OCI-LY7 (cell line): ENCODE results near the gene S1PR1. TPM values are rescaled to one million over a fixed set of nuclear protein-coding genes. Genes with fewer than 3 reads are reported as not detected.

Experiments
- BruUV-seq: library from RNA; stranded (reverse); fragments of 400-500 nt; replicated peaks from 2 replicates; lab custom pipeline; 2021; lab: Mats Ljungman, UMichigan
- CTCF ChIA-PET: fragments of 300-600 bp; sonication (Branson Sonifier 250); formaldehyde crosslinking; loops from one replicate; lab custom pipeline; 2022; ENCODE audit warnings: antibody characterized with exemption; ENCODE audit not compliant: unreplicated experiment; lab: Charles Lee
- POLR2A ChIA-PET: fragments of 300-600 bp; sonication (Branson Sonifier 250); formaldehyde crosslinking; loops from one replicate; lab custom pipeline; 2022; ENCODE audit warnings: antibody characterized with exemption; lab: Charles Lee
- DNase-seq: peaks from one replicate; pipeline ENCODE4 v3.0.0-alpha.2; 2015; ENCODE audit warnings: low spot score
- H2AFZ ChIP-seq: fragments of 200-600 bp; sonication (generic), shearing (Covaris generic); 2 replicates; pipeline ENCODE4 v1.6.1; 2014; ENCODE audit warnings: mild to moderate bottlenecking, antibody characterized with exemption, low read length, moderate library complexity
- H3K27ac ChIP-seq: fragments of 200-600 bp; sonication (generic); 2 replicates; pipeline ENCODE4 v1.5.1; 2014; ENCODE audit warnings: mixed run types, low read depth, mild to moderate bottlenecking, moderate library complexity, low read length, inconsistent platforms; ENCODE audit not compliant: poor library complexity, severe bottlenecking
- H3K36me3 ChIP-seq: fragments of 200-600 bp; sonication (generic); 2 replicates; pipeline ENCODE4 v1.6.1; 2014; ENCODE audit warnings: mild to moderate bottlenecking, antibody characterized with exemption, low read length, moderate library complexity, mixed read lengths; ENCODE audit not compliant: insufficient read depth
- H3K4me1 ChIP-seq: fragments of 200-600 bp; sonication (generic); 2 replicates; pipeline ENCODE4 v1.5.1; 2014; ENCODE audit warnings: mild to moderate bottlenecking, low read length; ENCODE audit not compliant: insufficient read depth, poor library complexity, severe bottlenecking
- H3K4me2 ChIP-seq: fragments of 200-600 bp; sonication (generic); 2 replicates; pipeline ENCODE4 v1.6.1; 2014; ENCODE audit warnings: mild to moderate bottlenecking, low read length
- H3K4me3 ChIP-seq: fragments of 200-600 bp; sonication (generic); 2 replicates; pipeline ENCODE4 v1.5.1; 2014; ENCODE audit warnings: mild to moderate bottlenecking, low read depth, low read length; ENCODE audit not compliant: poor library complexity, severe bottlenecking
- H3K79me2 ChIP-seq: fragments of 200-600 bp; sonication (generic); 2 replicates; pipeline ENCODE4 v1.6.1; 2016; ENCODE audit warnings: low read depth, mild to moderate bottlenecking, low read length, moderate library complexity, mixed read lengths; ENCODE audit not compliant: insufficient read depth
- H3K9me2 ChIP-seq: fragments of 200-600 bp; sonication (generic); 2 replicates; pipeline ENCODE4 v1.6.1; 2016; ENCODE audit warnings: mild to moderate bottlenecking, low read length, mixed read lengths; ENCODE audit not compliant: insufficient read depth
- H3K9me3 ChIP-seq: fragments of 200-600 bp; sonication (generic); 2 replicates; pipeline ENCODE4 v1.6.1; 2014; ENCODE audit warnings: mild to moderate bottlenecking, mixed run types, low read length, mixed read lengths
- H4K20me1 ChIP-seq: fragments of 200-600 bp; sonication (generic); 2 replicates; pipeline ENCODE4 v1.6.1; 2014; ENCODE audit warnings: mild to moderate bottlenecking, antibody characterized with exemption, low read length, moderate library complexity, mixed read lengths; ENCODE audit not compliant: insufficient read depth
- EZH2phosphoT487 ChIP-seq: fragments of 200-600 bp; sonication (generic); IDR thresholded peaks from 2 replicates; pipeline ENCODE4 v1.6.1; 2018; ENCODE audit warnings: low read depth, borderline replicate concordance, mild to moderate bottlenecking, mixed run types, antibody characterized with exemption, low read length, moderate library complexity, mixed read lengths
- intact Hi-C: fragments of 100-400 bp; cut with micrococcal nuclease; formaldehyde crosslinking; loops from one replicate; pipeline ENCODE4 v1.10.0; 2022; ENCODE audit not compliant: unreplicated experiment
- total RNA-seq, 2 experiments: library from RNA; depleted of rRNA in 1 of 2; stranded (reverse); fragments of >200 nt in 1 of 2; shearing (Covaris generic) in 1 of 2; gene quantifications; 2 replicates each; pipeline ENCODE4 v1.2.3, GENCODE V29; 2014 to 2022
- TF ChIP-seq, protein P1 (sequence below): fragments of 200-600 bp; sonication (generic); conservative IDR thresholded peaks from 2 replicates; pipeline ENCODE4 v1.5.1; 2014; ENCODE audit warnings: mild to moderate bottlenecking, antibody characterized with exemption, low read length, moderate library complexity, mixed read lengths

Gene S1PR1
- total RNA-seq, 2 experiments from 2014 or later, result 0.41 TPM; not detected in 1

DNA sequence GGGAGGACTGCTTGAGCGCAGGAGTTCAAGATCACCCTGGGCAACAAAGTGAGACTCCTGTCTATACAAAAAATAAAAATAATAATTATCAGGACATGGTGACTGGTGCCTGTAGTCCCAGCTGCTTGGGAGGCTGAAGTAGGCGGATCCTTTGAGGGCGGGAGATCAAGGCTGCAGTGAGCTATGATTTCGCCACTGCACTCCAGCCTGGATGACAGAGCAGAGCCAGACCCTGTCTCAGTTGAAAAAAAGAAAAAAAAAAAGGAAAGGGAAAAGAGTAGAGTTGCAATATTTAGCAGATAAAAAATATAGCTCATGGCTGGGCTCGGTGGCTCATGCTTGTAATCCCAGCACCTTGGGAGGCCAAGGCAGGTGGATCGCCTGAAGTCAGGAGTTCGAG is 3.3 kb upstream of the S1PR1 start:
- H3K9me3 ChIP-seq, result no peaks in the 10 kb centered on the region
- H3K79me2 ChIP-seq, result no peaks in the 10 kb centered on the region
- H4K20me1 ChIP-seq, result 0 out of 2 replicates have a peak, but pooled peaks cover 6% of the 10 kb centered on the region
- no peak overlapping the region for H2AFZ ChIP-seq
- TF ChIP-seq, protein P1, sequence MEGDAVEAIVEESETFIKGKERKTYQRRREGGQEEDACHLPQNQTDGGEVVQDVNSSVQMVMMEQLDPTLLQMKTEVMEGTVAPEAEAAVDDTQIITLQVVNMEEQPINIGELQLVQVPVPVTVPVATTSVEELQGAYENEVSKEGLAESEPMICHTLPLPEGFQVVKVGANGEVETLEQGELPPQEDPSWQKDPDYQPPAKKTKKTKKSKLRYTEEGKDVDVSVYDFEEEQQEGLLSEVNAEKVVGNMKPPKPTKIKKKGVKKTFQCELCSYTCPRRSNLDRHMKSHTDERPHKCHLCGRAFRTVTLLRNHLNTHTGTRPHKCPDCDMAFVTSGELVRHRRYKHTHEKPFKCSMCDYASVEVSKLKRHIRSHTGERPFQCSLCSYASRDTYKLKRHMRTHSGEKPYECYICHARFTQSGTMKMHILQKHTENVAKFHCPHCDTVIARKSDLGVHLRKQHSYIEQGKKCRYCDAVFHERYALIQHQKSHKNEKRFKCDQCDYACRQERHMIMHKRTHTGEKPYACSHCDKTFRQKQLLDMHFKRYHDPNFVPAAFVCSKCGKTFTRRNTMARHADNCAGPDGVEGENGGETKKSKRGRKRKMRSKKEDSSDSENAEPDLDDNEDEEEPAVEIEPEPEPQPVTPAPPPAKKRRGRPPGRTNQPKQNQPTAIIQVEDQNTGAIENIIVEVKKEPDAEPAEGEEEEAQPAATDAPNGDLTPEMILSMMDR, result no peak
- no peak for TF ChIP-seq EZH2phosphoT487
- no peaks in the 10 kb centered on the region for H3K36me3 ChIP-seq
- POLR2A ChIA-PET, result interaction anchor here (0.6 to 1.5 kb wide), 3 partner anchors 11 to 93 kb away, joined by 3 to 5 read pairs (median 3); no protein-coding TSS in a partner anchor
- H3K27ac ChIP-seq, result no peak overlapping the region
- H3K9me2 ChIP-seq, result no peaks in the 10 kb centered on the region
- no peak overlapping the region for H3K4me2 ChIP-seq
- DNase-seq, result no peak
- H3K4me1 ChIP-seq, result peaks cover 33% of the 10 kb centered on the region
- CTCF ChIA-PET, result no interaction called here
- intact Hi-C loops, result no loop called here
- BruUV-seq, result no TSS peak
- H3K4me3 ChIP-seq, result no peak overlapping the region

GRCh38 chr1:101235216-101235695 is 1.6 kb upstream of the S1PR1 start:
- no peaks in the 10 kb centered on the region for H3K79me2 ChIP-seq
- H3K4me2 ChIP-seq, result peak overlapping the region; percentile 64
- peak overlapping the region; percentile 64 for H3K4me3 ChIP-seq
- no TSS peak for BruUV-seq
- H3K9me3 ChIP-seq, result no peaks in the 10 kb centered on the region
- peak overlapping the region; percentile 25; the same call in 1 of the 2 replicates for H2AFZ ChIP-seq
- H3K36me3 ChIP-seq, result no peaks in the 10 kb centered on the region
- ChIA-PET CTCF (interaction anchor here (0.5 to 0.6 kb wide), 2 partner anchors 22 to 286 kb away, joined by 3 read pairs; no protein-coding TSS in a partner anchor), POLR2A (interaction anchor here (0.6 kb wide), 2 partner anchors 38 to 128 kb away, joined by 3 read pairs; no protein-coding TSS in a partner anchor)
- DNase-seq, result no peak
- H3K9me2 ChIP-seq, result no peaks in the 10 kb centered on the region
- H4K20me1 ChIP-seq, result 0 out of 2 replicates have a peak, but pooled peaks cover 6% of the 10 kb centered on the region
- H3K4me1 ChIP-seq, result peaks cover 38% of the 10 kb centered on the region
- intact Hi-C loops, result loop anchor here (5.0 kb wide), 2 partner anchors 98 to 308 kb away; no protein-coding TSS in a partner anchor
- H3K27ac ChIP-seq, result no peak overlapping the region
- TF ChIP-seq, protein P1, result no peak
- TF ChIP-seq EZH2phosphoT487, result no peak
